ENCODE data around the gene DNASE1L3. TPM values are rescaled to one million over a fixed set of nuclear protein-coding genes. Genes with fewer than 3 reads are reported as not detected.

Gene DNASE1L3
- polyA plus RNA-seq, 2 of the 4 experiments (the other 2 are of a cell fraction): 0.19 TPM; not detected in 1

DNA sequence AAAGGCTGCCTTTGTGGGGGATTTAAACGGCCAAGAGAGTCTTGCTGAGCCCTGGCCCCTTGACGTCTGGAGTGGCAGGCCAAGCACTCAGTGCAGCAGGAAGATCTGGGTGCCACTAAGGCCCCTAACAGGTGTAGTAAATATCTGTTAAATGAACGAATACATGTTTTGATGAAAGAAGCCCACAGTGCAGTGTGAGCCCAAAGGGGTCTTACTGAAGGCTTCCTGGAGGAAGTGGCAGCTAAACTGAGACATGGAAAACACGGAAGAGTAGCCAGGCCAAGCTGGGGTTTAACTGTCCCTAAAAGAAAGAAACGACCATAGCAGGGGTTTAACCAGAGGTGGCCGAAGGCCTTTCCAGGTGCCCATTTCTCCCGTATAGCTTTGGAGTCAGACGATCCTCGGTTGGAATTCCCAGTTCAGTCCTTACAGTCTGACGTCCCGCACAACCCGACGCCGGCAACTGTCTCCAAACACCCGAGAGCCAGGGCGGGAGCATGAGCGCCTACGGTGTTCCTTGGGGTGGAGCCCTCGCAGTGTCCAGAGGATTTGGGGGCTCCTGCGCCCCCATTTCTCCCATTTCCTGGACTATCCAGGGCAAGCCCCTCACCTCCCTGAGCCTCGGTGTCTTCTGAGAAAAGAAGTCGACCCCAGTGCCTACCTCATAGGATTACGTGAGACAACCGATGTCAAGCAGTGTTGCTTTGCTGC is 25.9 kb upstream of the DNASE1L3 start:
- Histone ChIP-seq H3K4me3 (peak overlapping the region; percentile 91), H3K4me2 (peak overlapping the region; percentile 86), H3K9me3 (no peaks in the 10 kb centered on the region), H3K27ac (peak overlapping the region; percentile 86 to 98), H3K4me1 (peaks cover 25% of the 10 kb centered on the region)
- TF ChIP-seq RNF2 (IDR thresholded peaks at IDR 0.05; ENCODE audit: borderline replicate concordance, low read depth): no peak
- TF ChIP-seq CHD4 (IDR thresholded peaks at IDR 0.05; ENCODE audit: borderline replicate concordance): no peak
- TF ChIP-seq RARB (CRISPR knock-in tag; IDR thresholded peaks at IDR 0.05): no peak
- TF ChIP-seq CBX8 (IDR thresholded peaks at IDR 0.05): no peak
- TF ChIP-seq BHLHE40 (IDR thresholded peaks at IDR 0.05; ENCODE audit: low read depth, low read length): no peak
- TF ChIP-seq, protein P1, sequence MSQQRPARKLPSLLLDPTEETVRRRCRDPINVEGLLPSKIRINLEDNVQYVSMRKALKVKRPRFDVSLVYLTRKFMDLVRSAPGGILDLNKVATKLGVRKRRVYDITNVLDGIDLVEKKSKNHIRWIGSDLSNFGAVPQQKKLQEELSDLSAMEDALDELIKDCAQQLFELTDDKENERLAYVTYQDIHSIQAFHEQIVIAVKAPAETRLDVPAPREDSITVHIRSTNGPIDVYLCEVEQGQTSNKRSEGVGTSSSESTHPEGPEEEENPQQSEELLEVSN (IDR thresholded peaks at IDR 0.05; ENCODE audit: borderline replicate concordance, low read depth): no peak
- no peak for TF ChIP-seq ZFP36 (IDR thresholded peaks at IDR 0.05; ENCODE audit: borderline replicate concordance, partially characterized antibody)
- no peak for FAIRE-seq
- DNase-seq (ENCODE audit: low read depth in 1 of 2, low spot score in 1 of 2): peak in 1 of 2 experiments; percentile 10
- WGBS (ENCODE audit: missing lambda C conversion rate): 53% methylated on average over 23 of the region's 24 CpGs
- 0 out of 6 replicates have a peak, but pooled peaks of 1 of the 2 experiments have one; percentile 2 for ATAC-seq
- POLR2A ChIA-PET: no interaction called here
- CTCF ChIA-PET: interaction anchor here (1.9 to 10.2 kb wide), 3 partner anchors 14 to 62 kb away, joined by 4 to 53 read pairs (median 7); no protein-coding TSS in a partner anchor

DNA sequence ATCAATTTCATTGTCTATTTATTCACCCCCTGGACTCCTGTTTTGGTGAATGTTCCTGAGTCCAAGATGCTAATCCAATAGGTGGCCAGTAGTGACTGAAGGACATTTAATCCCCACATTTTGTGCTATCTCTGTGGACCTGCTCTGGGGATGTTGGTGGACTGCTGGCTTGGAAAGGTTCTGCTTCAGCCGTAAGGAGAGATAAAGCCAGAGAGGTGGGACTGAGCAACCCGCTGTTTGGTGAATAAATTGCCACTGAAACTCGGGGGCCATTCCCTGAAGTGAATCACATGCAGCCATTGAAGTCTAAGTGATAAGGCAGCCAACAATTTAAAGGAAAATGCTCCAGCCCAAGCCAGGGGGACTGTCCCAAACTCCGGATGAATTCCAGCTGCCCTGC is 25.2 kb upstream of the DNASE1L3 start:
- ChIA-PET CTCF (interaction anchor here (1.6 to 10.2 kb wide), 2 partner anchors 18 to 60 kb away, joined by 5 to 53 read pairs; no protein-coding TSS in a partner anchor), POLR2A (no interaction called here)
- no peak for DNase-seq (ENCODE audit: low read depth in 1 of 2, low spot score in 1 of 2)
- H3K27ac ChIP-seq: no peak overlapping the region
- no peaks in the 10 kb centered on the region for H3K9me3 ChIP-seq
- no peak overlapping the region for H3K4me3 ChIP-seq
- TF ChIP-seq CBX2 (IDR thresholded peaks at IDR 0.05; ENCODE audit: borderline replicate concordance, low read depth): no peak
- no peak for TF ChIP-seq HDAC2 (IDR thresholded peaks at IDR 0.05)
- no peak for TF ChIP-seq CHD4 (IDR thresholded peaks at IDR 0.05; ENCODE audit: borderline replicate concordance)
- TF ChIP-seq EHF (CRISPR knock-in tag; IDR thresholded peaks at IDR 0.05): no peak
- TF ChIP-seq, protein P2, sequence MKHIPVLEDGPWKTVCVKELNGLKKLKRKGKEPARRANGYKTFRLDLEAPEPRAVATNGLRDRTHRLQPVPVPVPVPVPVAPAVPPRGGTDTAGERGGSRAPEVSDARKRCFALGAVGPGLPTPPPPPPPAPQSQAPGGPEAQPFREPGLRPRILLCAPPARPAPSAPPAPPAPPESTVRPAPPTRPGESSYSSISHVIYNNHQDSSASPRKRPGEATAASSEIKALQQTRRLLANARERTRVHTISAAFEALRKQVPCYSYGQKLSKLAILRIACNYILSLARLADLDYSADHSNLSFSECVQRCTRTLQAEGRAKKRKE (CRISPR knock-in tag; IDR thresholded peaks at IDR 0.05; ENCODE audit: low read depth): no peak
- TF ChIP-seq, protein P3, sequence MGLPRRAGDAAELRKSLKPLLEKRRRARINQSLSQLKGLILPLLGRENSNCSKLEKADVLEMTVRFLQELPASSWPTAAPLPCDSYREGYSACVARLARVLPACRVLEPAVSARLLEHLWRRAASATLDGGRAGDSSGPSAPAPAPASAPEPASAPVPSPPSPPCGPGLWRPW (IDR thresholded peaks at IDR 0.05): no peak
- peaks cover 21% of the 10 kb centered on the region for H3K4me1 ChIP-seq
- ATAC-seq: no peak
- H3K4me2 ChIP-seq: no peak overlapping the region
- 77% methylated on average over 4 of the region's 4 CpGs for WGBS (ENCODE audit: missing lambda C conversion rate)
- no peak for FAIRE-seq

DNA sequence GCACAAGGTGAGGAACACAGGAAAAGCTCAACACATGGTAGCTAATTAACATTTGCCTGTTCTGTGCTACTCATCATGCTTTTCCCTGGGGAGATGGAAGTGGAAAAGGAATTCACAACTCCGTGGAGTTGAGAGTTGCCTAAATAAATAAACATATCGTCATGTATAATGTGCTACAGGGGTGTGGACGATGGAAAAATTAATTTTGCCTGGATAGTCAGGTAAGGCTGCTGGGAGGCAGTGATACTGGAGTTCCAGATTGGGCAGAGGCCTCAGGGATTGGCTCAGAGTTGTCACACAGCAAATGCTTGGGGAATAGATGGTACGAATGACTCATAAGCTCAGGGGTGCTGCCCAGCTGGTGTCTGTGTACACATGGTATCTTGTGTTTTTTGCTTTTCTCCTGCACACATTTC is 23.8 kb upstream of the DNASE1L3 start:
- no peak for ATAC-seq
- WGBS (ENCODE audit: missing lambda C conversion rate): 24% methylated on average over 4 of the region's 4 CpGs
- CTCF ChIA-PET: interaction anchor here (1.0 to 10.2 kb wide), 6 partner anchors 10 to 71 kb away, joined by 3 to 53 read pairs (median 4); partner anchors contain the start of genes HTD2 and RPP14

DNA sequence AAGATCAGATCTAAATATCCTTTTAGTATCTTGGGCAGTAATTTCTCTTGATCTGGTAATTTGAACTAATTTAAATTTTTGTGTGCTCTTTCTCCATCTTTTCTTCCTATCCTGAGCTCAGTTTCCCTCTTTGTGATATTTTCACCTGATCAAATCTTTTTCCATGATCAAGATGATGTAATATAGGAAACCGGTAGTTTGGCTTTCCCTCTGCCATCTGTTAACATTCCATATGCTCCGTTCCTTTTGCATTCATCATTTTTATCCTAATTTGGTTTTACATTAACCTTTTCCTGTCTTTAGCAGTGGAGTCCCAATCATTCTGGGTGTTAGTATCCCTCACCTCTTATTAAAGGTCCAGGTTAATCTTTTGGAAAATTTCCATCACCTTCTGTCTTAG is 20.9 kb upstream of the DNASE1L3 start:
- POLR2A ChIA-PET: no interaction called here
- FAIRE-seq (no peak), DNase-seq (ENCODE audit: low read depth in 1 of 2, low spot score in 1 of 2) (no peak), ATAC-seq (no peak)
- Histone ChIP-seq H3K4me2 (no peak overlapping the region), H3K9me3 (no peaks in the 10 kb centered on the region), H3K27ac (no peak overlapping the region), H3K4me3 (no peak overlapping the region), H3K4me1 (peaks cover 9% of the 10 kb centered on the region; the same call in 2 of the 3 replicates)
- CTCF ChIA-PET: interaction anchor here (0.9 kb wide), 1 partner anchor 44 kb away, joined by 3 read pairs; no protein-coding TSS in a partner anchor
- TF ChIP-seq KDM5A (IDR thresholded peaks at IDR 0.05): no peak
- no peak for TF ChIP-seq CHD4 (IDR thresholded peaks at IDR 0.05; ENCODE audit: borderline replicate concordance)
- 60% methylated on average over 2 of the region's 2 CpGs for WGBS (ENCODE audit: missing lambda C conversion rate)

More for the DNA sequence above, 23.8 kb upstream of the DNASE1L3 start:
- Histone ChIP-seq H3K4me2 (0 out of 3 replicates have a peak overlapping the region, but pooled peaks have one; percentile 3), H3K4me3 (no peak overlapping the region), H3K4me1 (peaks cover 21% of the 10 kb centered on the region), H3K9me3 (no peaks in the 10 kb centered on the region), H3K27ac (no peak overlapping the region)
- DNase-seq (ENCODE audit: low read depth in 1 of 2, low spot score in 1 of 2) (peak; percentile 21 to 32), FAIRE-seq (no peak)
- POLR2A ChIA-PET: no interaction called here
- no peak for TF ChIP-seq RFX5 (IDR thresholded peaks at IDR 0.05)
- no peak for TF ChIP-seq HEYL (CRISPR knock-in tag; IDR thresholded peaks at IDR 0.05)
- TF ChIP-seq CEBPB (IDR thresholded peaks at IDR 0.05): no peak
- no peak for TF ChIP-seq FOSL2 (IDR thresholded peaks at IDR 0.05)
- 0 out of 2 replicates have a peak, but pooled peaks have one; percentile 19 for TF ChIP-seq FOSL2 (CRISPR knock-in tag; IDR thresholded peaks at IDR 0.05)

All from A549 (cell line).